H9 (cell line): ENCODE measurements around the gene ATRNL1. TPM values are rescaled to one million over a fixed set of nuclear protein-coding genes. Genes with fewer than 3 reads are reported as not detected.
"Not testable (repeated sequence)": the region's sequence is repeated elsewhere in the genome, so short reads cannot be mapped to it uniquely, and the experiment has no call there.

Source experiments
- DNase-seq: peaks from one replicate; pipeline ENCODE4 v3.0.0-alpha.2; 2017
- H2AFZ ChIP-seq: one replicate; pipeline ENCODE4 v1.6.1; 2013; ENCODE audit warnings: mild to moderate bottlenecking, low read length, control low read depth, moderate library complexity
- H2AK5ac ChIP-seq: 2 replicates; pipeline ENCODE4 v1.6.1; 2013; ENCODE audit warnings: low read length, control low read depth, mixed read lengths; ENCODE audit not compliant: insufficient read length
- H2BK120ac ChIP-seq: one replicate; pipeline ENCODE4 v1.6.1; 2013; ENCODE audit warnings: low read depth, mild to moderate bottlenecking, low read length, control low read depth, inconsistent platforms; ENCODE audit not compliant: poor library complexity, severe bottlenecking
- H2BK12ac ChIP-seq: 2 replicates; pipeline ENCODE4 v1.6.1; 2013; ENCODE audit warnings: low read length, control low read depth, mixed read lengths, low read depth; ENCODE audit not compliant: insufficient read length
- H2BK15ac ChIP-seq: 2 replicates; pipeline ENCODE4 v1.6.1; 2013; ENCODE audit warnings: low read depth, low read length, control low read depth
- H2BK20ac ChIP-seq: one replicate; pipeline ENCODE4 v1.6.1; 2013; ENCODE audit warnings: low read depth, mild to moderate bottlenecking, low read length, control low read depth, inconsistent platforms; ENCODE audit not compliant: poor library complexity, severe bottlenecking
- H2BK5ac ChIP-seq: 2 replicates; pipeline ENCODE4 v1.6.1; 2013; ENCODE audit warnings: low read length, control low read depth, mixed read lengths; ENCODE audit not compliant: insufficient read length
- H3K14ac ChIP-seq: 2 replicates; pipeline ENCODE4 v1.6.1; 2013; ENCODE audit warnings: low read length, control low read depth; ENCODE audit not compliant: insufficient read depth
- H3K18ac ChIP-seq: 2 replicates; pipeline ENCODE4 v1.6.1; 2013; ENCODE audit warnings: low read depth, mild to moderate bottlenecking, mixed read lengths, low read length, control low read depth; ENCODE audit not compliant: insufficient read length
- H3K23ac ChIP-seq: 2 replicates; pipeline ENCODE4 v1.6.1; 2013; ENCODE audit warnings: low read length, control low read depth, mixed read lengths, low read depth; ENCODE audit not compliant: insufficient read length
- H3K23me2 ChIP-seq: 2 replicates; pipeline ENCODE4 v1.6.1; 2013; ENCODE audit warnings: low read depth, mild to moderate bottlenecking, mixed read lengths, low read length, control low read depth; ENCODE audit not compliant: insufficient read length, poor library complexity, severe bottlenecking
- H3K27ac ChIP-seq: 2 replicates; pipeline ENCODE4 v1.5.1; 2013; ENCODE audit warnings: low read length, control low read depth, mixed read lengths, low read depth; ENCODE audit not compliant: insufficient read length
- H3K27me3 ChIP-seq: 2 replicates; pipeline ENCODE4 v1.6.1; 2013; ENCODE audit warnings: low read length, control low read depth, inconsistent platforms; ENCODE audit not compliant: insufficient read depth
- H3K4ac ChIP-seq: 2 replicates; pipeline ENCODE4 v1.6.1; 2013; ENCODE audit warnings: low read depth, mild to moderate bottlenecking, control low read depth, inconsistent platforms, low read length, moderate library complexity
- H3K4me1 ChIP-seq: 2 replicates; pipeline ENCODE4 v1.6.1; 2013; ENCODE audit warnings: low read length, control low read depth, inconsistent platforms; ENCODE audit not compliant: insufficient read depth
- H3K4me2 ChIP-seq: 2 replicates; pipeline ENCODE4 v1.6.1; 2013; ENCODE audit warnings: low read length, control low read depth, mixed read lengths; ENCODE audit not compliant: insufficient read length, insufficient read depth
- H3K56ac ChIP-seq: 2 replicates; pipeline ENCODE4 v1.6.1; 2013; ENCODE audit warnings: low read depth, mild to moderate bottlenecking, mixed read lengths, low read length, control low read depth; ENCODE audit not compliant: insufficient read length
- H3K79me1 ChIP-seq: 2 replicates; pipeline ENCODE4 v1.6.1; 2013; ENCODE audit warnings: low read depth, mild to moderate bottlenecking, moderate library complexity, low read length, control low read depth, inconsistent platforms; ENCODE audit not compliant: insufficient read depth, poor library complexity, severe bottlenecking
- H3K79me2 ChIP-seq: 2 replicates; pipeline ENCODE4 v1.6.1; 2013; ENCODE audit warnings: low read length, control low read depth, inconsistent platforms; ENCODE audit not compliant: insufficient read depth
- H3K9ac ChIP-seq: 2 replicates; pipeline ENCODE4 v1.6.1; 2013; ENCODE audit warnings: low read length, control low read depth, mixed read lengths; ENCODE audit not compliant: insufficient read length; ENCODE audit errors: extremely low read depth
- H3K9me3 ChIP-seq: one replicate; pipeline ENCODE4 v1.6.1; 2013; ENCODE audit warnings: low read depth, low read length, inconsistent platforms; ENCODE audit not compliant: control insufficient read depth
- H3T11ph ChIP-seq: one replicate; pipeline ENCODE4 v1.6.1; 2013; ENCODE audit warnings: mild to moderate bottlenecking, low read length, control low read depth, inconsistent platforms
- H4K20me1 ChIP-seq: one replicate; pipeline ENCODE4 v1.6.1; 2013; ENCODE audit not compliant: control insufficient read depth, insufficient read length, insufficient read depth
- H4K5ac ChIP-seq: 2 replicates; pipeline ENCODE4 v1.6.1; 2013; ENCODE audit warnings: low read depth, mild to moderate bottlenecking, mixed read lengths, low read length, control low read depth; ENCODE audit not compliant: insufficient read length
- H4K8ac ChIP-seq: replicated peaks from 2 replicates; pipeline ENCODE4 v1.6.1; 2013; ENCODE audit warnings: low read length, control low read depth, mixed read lengths, low read depth; ENCODE audit not compliant: insufficient read length
- H4K91ac ChIP-seq: 2 replicates; pipeline ENCODE4 v1.6.1; 2013; ENCODE audit warnings: low read depth, mild to moderate bottlenecking, moderate library complexity, mixed read lengths, low read length, control low read depth; ENCODE audit not compliant: insufficient read length
- H3K27ac Mint-ChIP-seq, 3 experiments: 2 replicates in 2 of 3; 3 replicates in 1 of 3; pipeline ENCODE4 v1.8.0; 2020 to 2021; ENCODE audit warnings: mixed read lengths in 3 of 3, mild to moderate bottlenecking in 1 of 3, moderate library complexity in 1 of 3
- H3K27me3 Mint-ChIP-seq: 2 replicates; pipeline ENCODE4 v1.8.0; 2021; ENCODE audit warnings: low read depth, mild to moderate bottlenecking, moderate library complexity, mixed read lengths
- H3K36me3 Mint-ChIP-seq, 3 experiments: 2 replicates in 2 of 3; 3 replicates in 1 of 3; pipeline ENCODE4 v1.8.0; 2020 to 2021; ENCODE audit warnings: low read depth in 3 of 3, mixed read lengths in 3 of 3; ENCODE audit not compliant: insufficient read depth in 1 of 3
- H3K4me1 Mint-ChIP-seq, 2 experiments: 2 replicates each; pipeline ENCODE4 v1.8.0; 2020; ENCODE audit warnings: mixed read lengths in 2 of 2
- H3K4me3 Mint-ChIP-seq, 2 experiments: 2 replicates in 1 of 2; 3 replicates in 1 of 2; pipeline ENCODE4 v1.8.0; 2020 to 2021; ENCODE audit warnings: mild to moderate bottlenecking in 2 of 2, mixed read lengths in 2 of 2, moderate library complexity in 1 of 2
- H3K9me3 Mint-ChIP-seq, 2 experiments: 2 replicates in 1 of 2; 3 replicates in 1 of 2; pipeline ENCODE4 v1.8.0; 2020; ENCODE audit warnings: mild to moderate bottlenecking in 2 of 2, mixed read lengths in 2 of 2, moderate library complexity in 1 of 2
- WGBS: extraction: QIAGEN DNeasy Blood & Tissue Kit; methylation state at CpG from one replicate; pipeline ENCODE4 v1.1.7; 2013; ENCODE audit warnings: missing lambda C conversion rate, low lambda C conversion rate, mixed read lengths; ENCODE audit not compliant: insufficient read length; ENCODE audit errors: extremely low coverage; 5-methylcytosine and 5-hydroxymethylcytosine counted together
- total RNA-seq: library from RNA; stranded (reverse); gene quantifications from 2 replicates; pipeline ENCODE4 v1.2.1, GENCODE V29; 2021
- TF ChIP-seq, protein P1 (sequence below): fragments of 200-600 bp; sonication (generic); conservative IDR thresholded peaks from 3 replicates; pipeline ENCODE4 v1.8.0; 2021; ENCODE audit warnings: antibody characterized with exemption, mild to moderate bottlenecking

The ATRNL1 gene
- total RNA-seq, 1 experiment from 2014 or later = 9.2 TPM

DNA sequence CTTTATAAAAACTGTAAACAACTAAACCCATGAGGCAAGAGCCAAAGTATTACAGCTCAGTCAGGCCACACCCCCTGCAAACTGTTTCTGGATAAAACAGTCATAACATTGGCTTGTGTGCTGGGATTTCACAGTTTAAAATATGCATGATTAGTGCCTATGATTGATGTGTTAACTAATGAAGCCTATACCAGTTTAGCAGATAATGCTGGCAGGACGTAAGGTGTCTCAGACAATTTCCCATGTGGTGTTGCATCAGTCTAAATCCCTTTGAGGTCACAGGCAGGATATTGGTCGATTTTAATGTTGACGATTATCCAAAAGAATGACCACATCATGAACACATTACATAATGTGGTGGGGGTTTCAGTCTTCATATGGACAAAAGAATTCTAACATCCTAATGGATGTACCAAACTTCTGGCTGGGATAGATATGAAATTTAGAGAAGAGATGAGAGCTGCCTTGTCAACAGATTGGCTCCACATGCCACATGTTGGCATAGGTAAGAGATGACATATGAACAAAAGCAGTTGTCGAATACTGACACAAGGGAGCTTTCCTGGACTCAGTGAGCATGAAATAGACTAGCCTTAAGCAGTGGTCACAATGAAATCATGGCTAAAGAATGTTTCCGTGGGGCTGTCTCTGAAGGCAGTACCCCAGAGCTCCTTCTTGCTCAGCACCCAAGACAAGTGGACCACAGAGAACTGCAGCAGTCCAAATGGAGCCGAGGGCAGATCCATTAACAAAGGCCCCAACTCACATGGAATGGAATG, 734.3 kb downstream of the ATRNL1 start:
- Histone ChIP-seq H4K20me1 (no peaks in the 10 kb centered on the region), H3K4ac (no peak overlapping the region), H2AFZ (no peak overlapping the region), H3T11ph (no peak overlapping the region), H3K9ac (no peak overlapping the region), H2BK12ac (no peak overlapping the region), H3K79me1 (no peaks in the 10 kb centered on the region), H3K27ac (no peak overlapping the region), H4K5ac (no peak overlapping the region), H3K23ac (no peak overlapping the region), H4K8ac (no peak overlapping the region), H3K23me2 (no peaks in the 10 kb centered on the region), H2BK5ac (no peak overlapping the region), H3K9me3 (no peaks in the 10 kb centered on the region), H3K27me3 (no peaks in the 10 kb centered on the region), H3K4me2 (no peak overlapping the region), H3K79me2 (no peaks in the 10 kb centered on the region), H3K18ac (no peak overlapping the region), H2BK15ac (no peak overlapping the region), H3K4me1 (no peaks in the 10 kb centered on the region; the same call in 1 of the 2 replicates), H2AK5ac (no peak overlapping the region), H2BK120ac (no peak overlapping the region), H4K91ac (no peak overlapping the region), H2BK20ac (no peak overlapping the region), H3K56ac (no peak overlapping the region), H3K14ac (no peak overlapping the region)
- WGBS = no CpG with 5 or more reads among the region's 6 CpGs
- Mint-ChIP-seq H3K4me1 (no peaks in the 10 kb centered on the region), H3K4me3 (no peak overlapping the region), H3K36me3 (peaks cover 0 to 1% (median 1%) of the 10 kb centered on the region in 3 experiments; a peak in 3 of 7 replicates), H3K27ac (peak overlapping the region in 1 of 3 experiments; percentile 94; a peak in 2 of 7 replicates), H3K9me3 (peaks cover 6 to 19% of the 10 kb centered on the region in 2 experiments), H3K27me3 (no peaks in the 10 kb centered on the region)
- DNase-seq = no peak
- TF ChIP-seq, protein P1, sequence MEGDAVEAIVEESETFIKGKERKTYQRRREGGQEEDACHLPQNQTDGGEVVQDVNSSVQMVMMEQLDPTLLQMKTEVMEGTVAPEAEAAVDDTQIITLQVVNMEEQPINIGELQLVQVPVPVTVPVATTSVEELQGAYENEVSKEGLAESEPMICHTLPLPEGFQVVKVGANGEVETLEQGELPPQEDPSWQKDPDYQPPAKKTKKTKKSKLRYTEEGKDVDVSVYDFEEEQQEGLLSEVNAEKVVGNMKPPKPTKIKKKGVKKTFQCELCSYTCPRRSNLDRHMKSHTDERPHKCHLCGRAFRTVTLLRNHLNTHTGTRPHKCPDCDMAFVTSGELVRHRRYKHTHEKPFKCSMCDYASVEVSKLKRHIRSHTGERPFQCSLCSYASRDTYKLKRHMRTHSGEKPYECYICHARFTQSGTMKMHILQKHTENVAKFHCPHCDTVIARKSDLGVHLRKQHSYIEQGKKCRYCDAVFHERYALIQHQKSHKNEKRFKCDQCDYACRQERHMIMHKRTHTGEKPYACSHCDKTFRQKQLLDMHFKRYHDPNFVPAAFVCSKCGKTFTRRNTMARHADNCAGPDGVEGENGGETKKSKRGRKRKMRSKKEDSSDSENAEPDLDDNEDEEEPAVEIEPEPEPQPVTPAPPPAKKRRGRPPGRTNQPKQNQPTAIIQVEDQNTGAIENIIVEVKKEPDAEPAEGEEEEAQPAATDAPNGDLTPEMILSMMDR = no peak

DNA sequence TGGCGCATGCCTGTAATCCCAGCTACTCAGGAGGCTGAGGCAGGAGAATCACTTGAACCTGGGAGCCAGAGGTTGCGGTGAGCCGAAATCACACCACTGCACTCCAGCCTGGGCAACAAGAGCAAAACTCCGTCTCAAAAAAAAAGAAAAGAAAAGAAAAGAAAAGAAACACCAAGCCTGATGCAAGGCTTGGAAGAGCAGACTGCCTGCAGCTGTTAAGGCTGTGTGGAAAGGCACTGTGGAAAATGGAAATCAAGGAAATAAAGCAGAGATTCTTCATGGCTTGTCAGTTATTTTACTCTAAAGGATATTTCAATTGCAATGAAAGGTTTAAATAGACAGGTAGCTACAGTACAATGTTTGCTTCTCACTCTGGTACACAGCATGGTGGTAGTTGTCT, 735.0 kb downstream of the ATRNL1 start:
- not testable (repeated sequence) for H3K4me1 ChIP-seq, H3K27ac Mint-ChIP-seq, H3K4me2 ChIP-seq, H2AK5ac ChIP-seq, H2BK5ac ChIP-seq, H3K18ac ChIP-seq, H4K5ac ChIP-seq, H3K9ac ChIP-seq, H3K23me2 ChIP-seq, H2BK20ac ChIP-seq, H3K4me1 Mint-ChIP-seq, H3K9me3 ChIP-seq, H3K79me2 ChIP-seq, H2BK12ac ChIP-seq, H3K4me3 Mint-ChIP-seq, H2BK120ac ChIP-seq, H3K79me1 ChIP-seq, H3K36me3 Mint-ChIP-seq, H3K27ac ChIP-seq, H3K23ac ChIP-seq, H3T11ph ChIP-seq, H4K91ac ChIP-seq, H3K4ac ChIP-seq, H3K56ac ChIP-seq, H3K27me3 ChIP-seq, H2BK15ac ChIP-seq, H3K14ac ChIP-seq, H2AFZ ChIP-seq, H4K8ac ChIP-seq, H4K20me1 ChIP-seq, DNase-seq, H3K27me3 Mint-ChIP-seq
- peaks cover 6 to 14% of the 10 kb centered on the region in 2 experiments for H3K9me3 Mint-ChIP-seq
- no CpG with 5 or more reads among the region's 4 CpGs for WGBS
